HG02973 (cell line): ENCODE measurements around the gene ZW10.

Experiments
- ATAC-seq: cut with Tn5 transposase; IDR thresholded peaks from one replicate; pipeline ENCODE4 v1.9.1; 2021; ENCODE audit warnings: moderate library complexity; ENCODE audit not compliant: unreplicated experiment

The ZW10 gene

GRCh38 chr11:113698515-113698914, 75.0 kb downstream of the ZW10 start:
- no peak for ATAC-seq

- ATAC-seq, result no peak
Measured at GRCh38 chr11:113697756-113698407, 75.6 kb downstream of the ZW10 start.

- ATAC-seq, result no peak
Measured at GRCh38 chr11:113697111-113697510, 76.4 kb downstream of the ZW10 start.

GRCh38 chr11:113695207-113695606, 78.3 kb downstream of the ZW10 start:
- ATAC-seq, result no peak

- ATAC-seq, result no peak
Measured at GRCh38 chr11:113694390-113694789, 79.1 kb downstream of the ZW10 start.

GRCh38 chr11:113693030-113693429, 80.5 kb downstream of the ZW10 start:
- ATAC-seq, result no peak

- no peak for ATAC-seq
Measured at GRCh38 chr11:113690619-113691569, 82.6 kb downstream of the ZW10 start.

- ATAC-seq, result no peak
Measured at GRCh38 chr11:113689768-113690618, 83.5 kb downstream of the ZW10 start.

- no peak for ATAC-seq
Measured at GRCh38 chr11:113685654-113686359, 87.7 kb downstream of the ZW10 start.

GRCh38 chr11:113684496-113684895, 89.0 kb downstream of the ZW10 start:
- ATAC-seq, result no peak

- no peak for ATAC-seq
Measured at GRCh38 chr11:113683481-113684046, 89.9 kb downstream of the ZW10 start.
